Immature natural killer cell (primary cell): ENCODE measurements around the gene DNAJA1. TPM values are rescaled to one million over a fixed set of nuclear protein-coding genes. Genes with fewer than 3 reads are reported as not detected.
A peak's percentile ranks its signal among the peaks of the same experiment; 100 is the strongest.

Source experiments
- DNase-seq, 3 donors: peaks; one replicate each; pipeline ENCODE4 v3.0.0; 2022; ENCODE audit warnings: mixed read lengths in 1 of 3
- H3K27ac Mint-ChIP-seq, 6 donors: one replicate each; pipeline ENCODE4 v1.8.0; 2020; ENCODE audit warnings: mixed read lengths in 6 of 6, mild to moderate bottlenecking in 5 of 6, inconsistent platforms in 4 of 6, moderate library complexity in 3 of 6
- H3K27me3 Mint-ChIP-seq, 3 donors: one replicate each; pipeline ENCODE4 v1.8.0; 2020 to 2021; ENCODE audit warnings: low read depth in 3 of 3, mild to moderate bottlenecking in 3 of 3, mixed read lengths in 3 of 3, moderate library complexity in 3 of 3, inconsistent platforms in 1 of 3
- H3K36me3 Mint-ChIP-seq, 3 donors: one replicate each; pipeline ENCODE4 v1.8.0; 2020; ENCODE audit warnings: mixed read lengths in 3 of 3, inconsistent platforms in 2 of 3, mild to moderate bottlenecking in 2 of 3
- H3K4me1 Mint-ChIP-seq, 2 donors: one replicate each; pipeline ENCODE4 v1.8.0; 2020; ENCODE audit warnings: inconsistent platforms in 2 of 2, mild to moderate bottlenecking in 2 of 2, mixed read lengths in 2 of 2, moderate library complexity in 1 of 2
- H3K4me3 Mint-ChIP-seq, 5 donors: one replicate each; pipeline ENCODE4 v1.8.0; 2020; ENCODE audit warnings: mild to moderate bottlenecking in 5 of 5, mixed read lengths in 5 of 5, inconsistent platforms in 3 of 5, moderate library complexity in 3 of 5
- H3K9me3 Mint-ChIP-seq, 6 donors: one replicate each; pipeline ENCODE4 v1.8.0; 2020; ENCODE audit warnings: mild to moderate bottlenecking in 6 of 6, mixed read lengths in 6 of 6, inconsistent platforms in 4 of 6, moderate library complexity in 3 of 6
- polyA plus RNA-seq, 3 donors: library from polyadenylated mRNA; unstranded; fragments of 300-500 nt; fragmentation: Illumina TruSeq; gene quantifications; one replicate each; pipeline ENCODE4 v1.2.3, GENCODE V29; 2021

Gene DNAJA1
- polyA plus RNA-seq, 3 donors from 2014 or later, result 64.2 to 108 (median 95.2) TPM

DNA sequence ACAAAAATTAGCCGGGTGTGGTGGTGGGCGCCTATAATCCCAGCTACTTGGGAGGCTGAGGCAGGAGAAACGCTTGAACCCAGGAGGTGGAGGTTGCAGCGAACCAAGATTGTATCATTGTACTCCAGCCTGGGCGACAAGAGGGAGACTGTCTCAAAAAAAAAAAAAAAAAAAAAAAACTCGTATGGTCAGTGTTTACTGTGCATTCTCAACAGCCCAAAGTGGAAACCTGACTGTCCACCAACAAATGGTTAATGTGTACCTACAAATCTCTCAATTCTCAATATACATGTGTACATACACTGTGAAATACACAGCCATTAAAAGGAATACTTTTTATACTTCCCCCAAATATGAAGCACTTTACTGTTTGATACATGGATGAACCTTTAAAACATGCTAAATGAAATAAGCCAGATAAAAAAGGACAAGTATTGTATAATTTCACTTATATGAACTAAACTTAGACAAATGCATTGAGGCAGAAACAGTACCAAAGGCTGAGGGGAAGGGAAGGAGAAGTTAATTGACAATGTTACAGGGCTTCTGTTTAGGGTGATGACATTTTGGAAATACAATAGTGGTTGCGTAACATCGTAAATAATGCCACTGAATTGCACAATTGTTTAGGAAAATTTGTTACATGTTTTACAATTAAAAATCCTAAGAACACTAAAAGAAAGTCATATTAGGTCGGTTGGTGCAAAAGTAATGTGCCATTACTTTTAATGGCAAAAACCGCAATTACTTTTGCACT is 16.5 kb downstream of the DNAJA1 start:
- no peak overlapping the region for H3K4me3 Mint-ChIP-seq
- peaks cover 2 to 6% (median 3%) of the 10 kb centered on the region in 3 donors for H3K27me3 Mint-ChIP-seq
- no peak for DNase-seq
- peak overlapping the region in 2 of 6 donors; percentile 1 to 18 for H3K27ac Mint-ChIP-seq
- no peaks in the 10 kb centered on the region for H3K9me3 Mint-ChIP-seq
- H3K4me1 Mint-ChIP-seq, result peaks cover 14 to 21% of the 10 kb centered on the region in 2 donors
- peaks cover 18 to 20% (median 19%) of the 10 kb centered on the region in 3 donors for H3K36me3 Mint-ChIP-seq

- DNase-seq, result no peak
- Mint-ChIP-seq H3K27ac (no peak overlapping the region), H3K9me3 (no peaks in the 10 kb centered on the region), H3K27me3 (peaks cover under 1 to 6% (median 1%) of the 10 kb centered on the region in 3 donors), H3K4me1 (peaks cover 14 to 17% of the 10 kb centered on the region in 2 donors), H3K36me3 (peaks cover 15 to 23% (median 21%) of the 10 kb centered on the region in 3 donors), H3K4me3 (no peak overlapping the region)
Measured at GRCh38 chr9:33042473-33042872, 17.4 kb downstream of the DNAJA1 start.

GRCh38 chr9:33043671-33044070 is 18.6 kb downstream of the DNAJA1 start:
- Mint-ChIP-seq H3K9me3 (no peaks in the 10 kb centered on the region), H3K27me3 (peaks cover 0 to 6% (median 0%) of the 10 kb centered on the region in 3 donors), H3K4me3 (peak overlapping the region; percentile 73 to 86 (median 81)), H3K36me3 (peaks cover 16 to 29% (median 17%) of the 10 kb centered on the region in 3 donors), H3K27ac (peak overlapping the region in 4 of 6 donors; percentile 41 to 76 (median 60)), H3K4me1 (peaks cover 14 to 20% of the 10 kb centered on the region in 2 donors)
- no peak for DNase-seq

GRCh38 chr9:33044162-33044673 is 19.1 kb downstream of the DNAJA1 start:
- Mint-ChIP-seq H3K36me3 (peaks cover 16 to 28% (median 18%) of the 10 kb centered on the region in 3 donors), H3K4me1 (peaks cover 14 to 26% of the 10 kb centered on the region in 2 donors), H3K27ac (peak overlapping the region in 5 of 6 donors; percentile 41 to 76 (median 55)), H3K27me3 (peaks cover 0 to 6% (median 0%) of the 10 kb centered on the region in 3 donors), H3K9me3 (no peaks in the 10 kb centered on the region), H3K4me3 (peak overlapping the region; percentile 73 to 86 (median 81))
- DNase-seq, result peak; percentile 65 to 69 (median 67)

DNA sequence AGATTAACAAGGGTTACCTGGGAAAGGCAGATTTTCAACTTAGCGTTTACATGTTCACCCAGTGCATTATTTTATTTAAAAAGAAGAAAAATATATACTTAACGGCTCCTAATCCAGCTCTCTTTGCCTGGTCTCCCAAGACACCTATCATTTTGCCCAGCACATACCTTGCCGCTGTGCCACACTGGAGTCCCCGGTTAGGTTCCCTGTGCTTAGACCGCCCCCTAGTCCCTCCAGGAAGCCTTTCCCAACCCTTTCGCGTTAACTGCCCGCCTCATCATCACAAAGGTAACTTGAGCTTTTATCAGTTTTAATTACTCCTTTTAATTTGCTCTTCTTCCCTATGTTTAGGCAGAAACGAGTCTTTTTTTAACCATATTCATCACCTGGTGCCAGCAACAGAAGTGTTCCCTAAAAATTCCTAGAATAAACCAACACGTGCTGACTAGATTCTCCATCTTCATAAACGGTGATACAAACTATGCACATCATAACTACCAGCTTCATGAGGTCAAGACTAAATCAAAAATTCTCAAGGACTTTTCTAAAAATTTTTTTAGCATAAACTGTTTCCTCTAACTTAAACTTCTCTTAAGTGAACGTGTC is 19.7 kb downstream of the DNAJA1 start:
- Mint-ChIP-seq H3K36me3 (peaks cover 16 to 29% (median 20%) of the 10 kb centered on the region in 3 donors), H3K4me3 (peak overlapping the region; percentile 73 to 86 (median 81)), H3K9me3 (no peaks in the 10 kb centered on the region), H3K4me1 (peaks cover 14 to 30% of the 10 kb centered on the region in 2 donors), H3K27me3 (peaks cover 0 to 6% (median 0%) of the 10 kb centered on the region in 3 donors), H3K27ac (peak overlapping the region; percentile 42 to 76 (median 66))
- no peak for DNase-seq

DNA sequence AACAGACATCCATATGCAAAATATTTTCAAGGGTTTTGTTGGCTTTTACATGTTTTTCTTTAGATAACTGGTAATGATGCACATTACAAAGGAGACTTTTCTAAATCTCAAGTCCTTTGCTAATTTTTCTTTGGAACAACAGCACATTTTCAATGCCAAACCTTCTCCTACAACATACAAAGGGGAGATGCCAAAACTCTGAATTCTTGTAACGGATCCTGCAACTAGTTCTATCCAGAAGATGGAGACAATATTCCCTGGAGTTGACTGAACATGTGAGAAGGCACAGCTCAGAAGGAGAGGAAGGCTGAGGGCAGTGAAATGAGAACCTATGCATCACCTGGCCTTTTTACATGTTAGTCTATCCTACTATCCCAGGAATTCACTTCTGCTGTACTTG is 21.0 kb downstream of the DNAJA1 start:
- peak overlapping the region in 1 of 5 donors; percentile 29 for H3K4me3 Mint-ChIP-seq
- H3K27ac Mint-ChIP-seq, result peak overlapping the region in 3 of 6 donors; percentile 3 to 69 (median 41)

GRCh38 chr9:33048054-33048465 is 23.0 kb downstream of the DNAJA1 start:
- DNase-seq, result no peak
- Mint-ChIP-seq H3K9me3 (no peaks in the 10 kb centered on the region), H3K36me3 (peaks cover 21 to 37% (median 27%) of the 10 kb centered on the region in 3 donors), H3K27ac (peak overlapping the region in 1 of 6 donors; percentile 10), H3K27me3 (peaks cover 0 to 6% (median 0%) of the 10 kb centered on the region in 3 donors), H3K4me1 (peaks cover 14 to 32% of the 10 kb centered on the region in 2 donors), H3K4me3 (no peak overlapping the region)

More for the DNA sequence above, 21.0 kb downstream of the DNAJA1 start:
- H3K36me3 Mint-ChIP-seq, result peaks cover 16 to 32% (median 21%) of the 10 kb centered on the region in 3 donors
- DNase-seq, result no peak
- peaks cover 0 to 5% (median 0%) of the 10 kb centered on the region in 3 donors for H3K27me3 Mint-ChIP-seq
- H3K4me1 Mint-ChIP-seq, result peaks cover 14 to 32% of the 10 kb centered on the region in 2 donors
- H3K9me3 Mint-ChIP-seq, result no peaks in the 10 kb centered on the region

- Mint-ChIP-seq H3K9me3 (no peaks in the 10 kb centered on the region), H3K4me3 (no peak overlapping the region), H3K27me3 (peaks cover 0 to 4% (median 0%) of the 10 kb centered on the region in 3 donors), H3K36me3 (peaks cover 21 to 43% (median 27%) of the 10 kb centered on the region in 3 donors), H3K27ac (peak overlapping the region in 4 of 6 donors; percentile 1 to 57 (median 30)), H3K4me1 (peaks cover 2 to 17% of the 10 kb centered on the region in 2 donors)
- no peak for DNase-seq
Measured at GRCh38 chr9:33049680-33050361, 24.7 kb downstream of the DNAJA1 start.

DNA sequence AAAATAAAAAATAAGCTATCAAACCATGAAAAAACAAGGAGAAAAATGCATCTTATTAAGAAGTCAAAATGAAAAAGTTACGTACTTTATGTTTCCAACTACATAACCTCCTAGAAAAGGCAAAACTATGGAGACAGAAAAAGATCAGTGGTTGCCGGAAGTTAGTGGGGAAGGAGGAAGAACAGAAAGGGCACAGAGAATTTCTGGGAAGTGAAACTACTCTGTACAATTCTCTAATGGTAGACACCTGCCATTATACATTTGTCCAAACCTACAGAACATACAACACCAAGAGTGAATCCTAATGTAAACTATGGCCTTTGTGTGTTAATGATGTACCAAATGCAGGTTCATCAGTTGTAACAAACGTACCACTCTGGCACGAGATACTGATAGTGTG is 26.1 kb downstream of the DNAJA1 start:
- DNase-seq, result no peak
- peaks cover 0 to 15% of the 10 kb centered on the region in 2 donors for H3K4me1 Mint-ChIP-seq
- H3K36me3 Mint-ChIP-seq, result peaks cover 26 to 44% (median 27%) of the 10 kb centered on the region in 3 donors
- no peak overlapping the region for H3K4me3 Mint-ChIP-seq
- peak overlapping the region in 1 of 6 donors; percentile 12 for H3K27ac Mint-ChIP-seq
- H3K9me3 Mint-ChIP-seq, result no peaks in the 10 kb centered on the region
- H3K27me3 Mint-ChIP-seq, result peaks cover 0 to 4% (median 0%) of the 10 kb centered on the region in 3 donors

DNA sequence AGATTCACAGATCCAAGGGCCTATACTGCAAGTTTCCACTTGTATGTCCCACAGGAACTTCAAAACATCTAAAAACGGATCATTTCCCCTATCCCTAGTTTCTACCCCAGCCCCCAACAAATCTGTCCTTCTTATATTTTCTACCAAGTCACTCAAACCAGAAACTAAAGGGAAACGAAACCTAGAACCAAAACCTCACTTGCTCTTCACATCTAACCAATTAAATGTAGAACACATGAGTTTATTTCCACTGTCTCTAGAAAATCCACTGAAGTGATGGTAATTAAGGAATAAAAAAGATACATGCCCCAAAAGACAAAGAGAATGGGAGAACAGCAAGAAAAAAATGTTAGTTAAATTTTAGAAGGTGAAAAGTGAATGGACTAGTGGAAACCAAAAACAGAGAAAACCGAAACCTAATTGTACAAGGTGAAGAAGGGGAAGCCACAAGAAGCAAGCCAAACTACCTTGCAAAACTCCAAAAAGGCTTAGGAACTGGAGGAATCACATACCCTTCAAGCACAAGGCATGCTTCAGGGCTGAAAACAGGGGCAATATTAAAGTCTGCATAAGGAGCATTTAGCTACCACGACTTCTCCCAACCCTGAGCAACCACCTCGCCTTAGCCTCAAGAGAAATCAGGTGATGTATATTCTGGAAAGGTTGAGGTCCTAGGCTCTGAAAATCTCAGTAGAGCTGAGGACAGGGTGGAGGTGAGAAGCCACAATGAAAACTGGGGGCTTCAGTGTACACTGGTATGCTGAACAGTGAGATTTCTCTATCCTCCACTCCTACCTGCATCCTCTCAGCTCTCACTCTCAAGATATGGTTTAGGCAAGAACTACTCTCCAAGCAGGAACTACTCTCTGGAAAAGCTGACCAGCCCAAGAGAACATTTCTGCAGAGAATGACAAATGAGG is 40.3 kb downstream of the DNAJA1 start:
- Mint-ChIP-seq H3K4me1 (peaks cover 5 to 17% of the 10 kb centered on the region in 2 donors), H3K27ac (peak overlapping the region in 2 of 6 donors; percentile 15 to 33), H3K9me3 (no peaks in the 10 kb centered on the region), H3K4me3 (no peak overlapping the region), H3K36me3 (peaks cover 15 to 50% (median 41%) of the 10 kb centered on the region in 3 donors), H3K27me3 (peaks cover 0 to 6% (median 0%) of the 10 kb centered on the region in 3 donors)
- no peak for DNase-seq

- H3K4me1 Mint-ChIP-seq, result peaks cover 11 to 40% of the 10 kb centered on the region in 2 donors
- no peak overlapping the region for H3K4me3 Mint-ChIP-seq
- peak overlapping the region in 1 of 6 donors; percentile 34 for H3K27ac Mint-ChIP-seq
- peaks cover 0 to 4% (median 0%) of the 10 kb centered on the region in 3 donors for H3K27me3 Mint-ChIP-seq
- DNase-seq, result no peak
- peaks cover 27 to 55% (median 31%) of the 10 kb centered on the region in 3 donors for H3K36me3 Mint-ChIP-seq
- no peaks in the 10 kb centered on the region for H3K9me3 Mint-ChIP-seq
Measured at GRCh38 chr9:33068991-33069390, 43.9 kb downstream of the DNAJA1 start.
